Adipocyte (in vitro differentiated cells): ENCODE measurements around the gene GLIS1.

Source experiments
- DNase-seq: peaks from one replicate; pipeline ENCODE4 v3.0.0-alpha.2; 2015; ENCODE audit warnings: low read depth
- H3K27me3 ChIP-seq: replicated peaks from 2 replicates; pipeline ENCODE4 v1.7.0; 2013; ENCODE audit warnings: mild to moderate bottlenecking, low read length, moderate library complexity; ENCODE audit not compliant: control insufficient read depth, insufficient read depth
- H3K36me3 ChIP-seq: 2 replicates; pipeline ENCODE4 v1.7.0; 2013; ENCODE audit warnings: low read length, mild to moderate bottlenecking, moderate library complexity; ENCODE audit not compliant: control insufficient read depth, insufficient read depth, severe bottlenecking
- H3K4me1 ChIP-seq: 2 replicates; pipeline ENCODE4 v1.7.0; 2013; ENCODE audit warnings: mild to moderate bottlenecking, low read length, moderate library complexity; ENCODE audit not compliant: control insufficient read depth, insufficient read depth
- H3K4me3 ChIP-seq: 2 replicates; pipeline ENCODE4 v1.7.0; 2013; ENCODE audit warnings: mild to moderate bottlenecking, low read length, moderate library complexity
- H3K9ac ChIP-seq: 2 replicates; pipeline ENCODE4 v1.7.0; 2013; ENCODE audit warnings: mild to moderate bottlenecking, low read length, moderate library complexity
- H3K9me3 ChIP-seq: 2 replicates; pipeline ENCODE4 v1.7.0; 2013; ENCODE audit warnings: mild to moderate bottlenecking, low read length, moderate library complexity; ENCODE audit not compliant: control insufficient read depth

GLIS1 gene

DNA sequence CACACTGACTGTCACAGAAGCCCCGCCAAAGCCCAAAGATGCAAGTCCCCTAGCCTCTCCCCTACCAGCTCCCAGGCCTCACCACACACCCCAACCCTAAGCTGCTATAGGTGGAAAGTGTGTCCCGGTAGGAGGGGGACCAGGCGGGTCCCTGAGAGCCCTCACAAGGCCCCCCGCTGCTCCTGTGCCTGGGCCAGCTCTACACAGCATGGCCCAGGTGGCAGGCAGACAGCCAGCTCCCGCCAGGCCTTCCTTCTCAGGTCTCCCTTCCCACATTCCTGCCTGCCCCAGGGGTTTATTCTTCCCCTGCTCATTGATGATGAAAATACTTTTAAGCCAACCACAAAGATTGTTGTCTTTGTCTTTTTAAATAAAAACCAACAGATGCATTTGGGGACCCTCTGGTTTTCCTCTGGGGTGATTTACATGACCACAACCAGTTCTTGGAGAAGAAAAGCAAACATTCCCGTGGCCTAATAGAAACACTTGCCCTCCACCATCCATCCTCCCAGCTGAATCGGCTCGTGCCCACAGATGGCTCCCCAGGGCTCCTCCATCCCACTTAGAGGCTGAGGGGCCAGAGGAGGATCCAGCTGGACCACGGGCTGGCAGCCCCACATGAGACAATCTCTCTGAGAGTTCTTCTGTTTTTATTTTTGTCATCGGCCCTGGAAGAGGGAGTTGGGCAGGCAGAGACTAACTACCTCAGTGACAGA, 186.7 kb downstream of the GLIS1 start:
- no peaks in the 10 kb centered on the region for H3K9me3 ChIP-seq
- no peak overlapping the region for H3K4me3 ChIP-seq
- no peak for DNase-seq
- no peaks in the 10 kb centered on the region for H3K27me3 ChIP-seq
- H3K4me1 ChIP-seq: peaks cover 15% of the 10 kb centered on the region
- no peak overlapping the region for H3K9ac ChIP-seq
- no peaks in the 10 kb centered on the region for H3K36me3 ChIP-seq

DNA sequence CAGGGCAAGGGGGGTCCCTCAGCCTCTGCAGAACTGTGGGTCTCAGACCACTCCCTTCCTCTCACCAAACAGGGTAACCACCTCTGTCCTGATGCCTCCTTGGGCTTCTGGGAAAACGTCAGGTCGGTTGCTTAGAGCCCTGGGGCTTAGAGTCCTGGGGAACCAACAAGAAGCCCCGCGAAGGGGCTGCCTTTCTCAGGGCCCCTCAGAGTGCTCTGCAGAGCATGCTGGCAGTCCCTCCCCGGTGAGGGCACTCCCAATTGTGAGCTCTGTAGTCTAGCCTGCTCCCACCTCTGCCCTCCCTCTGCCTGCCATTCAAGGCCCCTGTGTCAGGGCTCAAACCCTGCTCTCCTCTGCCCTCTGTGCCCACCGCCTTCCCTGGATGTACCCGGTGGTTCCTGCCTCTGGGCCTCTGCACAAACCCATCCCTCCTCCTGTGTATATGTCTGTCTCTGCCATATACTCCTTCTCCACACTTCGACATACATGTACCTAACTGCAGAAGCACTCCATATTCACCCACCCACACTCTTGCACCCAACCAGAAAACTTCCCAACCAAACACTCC, 187.5 kb downstream of the GLIS1 start:
- no peak overlapping the region for H3K4me3 ChIP-seq
- peaks cover 15% of the 10 kb centered on the region for H3K4me1 ChIP-seq
- H3K9me3 ChIP-seq: no peaks in the 10 kb centered on the region
- H3K36me3 ChIP-seq: no peaks in the 10 kb centered on the region
- H3K9ac ChIP-seq: no peak overlapping the region
- H3K27me3 ChIP-seq: peaks cover 3% of the 10 kb centered on the region
- no peak for DNase-seq

DNA sequence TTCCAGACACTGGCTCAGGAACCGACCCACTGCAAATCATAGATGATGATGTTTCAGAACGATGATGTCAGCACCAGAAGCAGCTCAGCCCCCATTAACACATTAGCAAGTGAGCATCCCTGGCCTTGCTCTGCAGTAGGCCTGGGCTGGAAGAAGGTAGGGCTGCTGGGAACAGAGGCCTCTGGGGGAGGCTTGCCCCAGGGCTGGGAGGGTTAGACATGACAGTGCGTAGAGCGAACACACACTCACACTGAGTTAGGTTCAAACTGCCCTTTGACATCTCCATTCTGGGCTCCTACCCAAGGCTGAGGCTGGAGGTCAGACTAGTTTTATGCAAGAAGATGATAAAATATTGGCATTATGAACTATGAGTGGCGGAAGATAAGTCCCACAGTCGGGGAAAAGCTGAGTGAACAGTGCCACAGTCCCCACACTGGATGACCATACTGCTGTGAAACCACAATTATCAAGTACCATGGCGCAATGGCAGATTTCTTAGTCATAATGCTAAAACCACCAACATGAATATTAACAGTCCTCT, 188.7 kb downstream of the GLIS1 start:
- H3K36me3 ChIP-seq: no peaks in the 10 kb centered on the region
- peaks cover 3% of the 10 kb centered on the region for H3K27me3 ChIP-seq
- H3K9ac ChIP-seq: no peak overlapping the region
- no peak overlapping the region for H3K4me3 ChIP-seq
- peaks cover 21% of the 10 kb centered on the region for H3K4me1 ChIP-seq
- H3K9me3 ChIP-seq: no peaks in the 10 kb centered on the region
- DNase-seq: no peak

DNA sequence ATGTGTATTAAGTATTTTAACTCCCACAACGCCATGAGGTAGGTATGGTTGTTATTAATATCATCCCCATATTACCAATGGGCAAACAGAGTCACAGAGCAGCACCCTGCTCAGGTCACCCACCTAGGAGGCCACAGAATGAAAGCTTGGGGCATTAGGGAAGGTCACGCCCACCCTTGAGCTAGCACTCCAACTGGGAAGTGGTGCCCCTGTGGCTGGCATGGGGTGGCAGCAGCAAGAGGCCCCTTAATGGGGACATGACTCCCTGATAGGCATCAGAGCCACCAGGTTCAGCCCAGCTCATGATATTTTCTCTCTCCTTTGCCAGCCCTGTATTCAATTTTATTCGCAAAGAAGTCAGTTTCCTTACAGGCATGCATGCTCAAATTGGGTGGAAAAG, 189.2 kb downstream of the GLIS1 start:
- Histone ChIP-seq H3K27me3 (peaks cover 3% of the 10 kb centered on the region), H3K9ac (no peak overlapping the region), H3K4me3 (no peak overlapping the region), H3K4me1 (peaks cover 21% of the 10 kb centered on the region), H3K9me3 (no peaks in the 10 kb centered on the region), H3K36me3 (no peaks in the 10 kb centered on the region)
- no peak for DNase-seq

DNA sequence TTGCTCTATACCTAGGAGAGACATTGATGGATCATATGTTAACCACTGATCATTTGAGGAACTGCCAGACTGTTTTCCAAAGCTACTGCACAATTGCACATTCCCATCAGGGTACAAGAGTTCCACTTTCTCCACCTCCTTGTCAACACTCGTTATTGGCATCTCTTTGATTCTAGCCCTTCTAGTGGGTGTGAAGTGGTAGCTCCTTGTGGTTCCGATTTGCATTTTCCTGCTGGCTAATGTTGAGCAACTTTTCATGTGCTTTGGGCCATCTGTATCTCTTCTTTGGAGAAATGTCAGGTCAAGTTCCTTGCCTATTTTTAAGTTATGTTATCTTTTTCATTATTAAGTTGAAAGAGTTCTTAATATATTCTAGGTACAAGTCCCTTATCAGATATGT, 189.7 kb downstream of the GLIS1 start:
- H3K27me3 ChIP-seq: peaks cover 3% of the 10 kb centered on the region
- no peak overlapping the region for H3K4me3 ChIP-seq
- no peaks in the 10 kb centered on the region for H3K36me3 ChIP-seq
- peaks cover 21% of the 10 kb centered on the region for H3K4me1 ChIP-seq
- no peak overlapping the region for H3K9ac ChIP-seq
- no peaks in the 10 kb centered on the region for H3K9me3 ChIP-seq
- no peak for DNase-seq

DNA sequence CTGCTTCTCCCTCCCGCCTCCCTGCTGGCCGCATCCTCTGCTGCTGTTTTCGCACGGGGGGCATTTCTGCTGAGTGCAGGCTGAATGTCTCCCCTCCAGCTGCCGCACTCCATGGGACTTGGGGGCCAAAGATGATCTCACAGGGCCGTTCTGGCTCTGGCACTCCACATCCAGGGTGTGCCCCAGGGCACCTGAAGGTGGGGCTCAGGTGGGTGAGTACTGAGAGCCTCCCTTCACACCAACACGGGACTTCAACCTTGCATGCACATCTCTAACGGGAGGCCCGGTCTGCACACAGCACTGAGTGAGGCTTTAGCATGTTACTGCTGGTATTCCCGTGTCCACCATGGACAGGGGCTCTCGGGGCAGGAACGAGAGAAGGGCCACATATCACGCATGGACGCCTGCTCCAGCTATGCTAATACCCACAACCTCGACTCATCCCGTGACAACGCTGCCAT, 190.9 kb downstream of the GLIS1 start:
- H3K9ac ChIP-seq: no peak overlapping the region
- H3K4me3 ChIP-seq: no peak overlapping the region
- H3K27me3 ChIP-seq: peaks cover 3% of the 10 kb centered on the region
- peaks cover 30% of the 10 kb centered on the region for H3K4me1 ChIP-seq
- H3K9me3 ChIP-seq: no peaks in the 10 kb centered on the region
- DNase-seq: no peak
- H3K36me3 ChIP-seq: no peaks in the 10 kb centered on the region

DNA sequence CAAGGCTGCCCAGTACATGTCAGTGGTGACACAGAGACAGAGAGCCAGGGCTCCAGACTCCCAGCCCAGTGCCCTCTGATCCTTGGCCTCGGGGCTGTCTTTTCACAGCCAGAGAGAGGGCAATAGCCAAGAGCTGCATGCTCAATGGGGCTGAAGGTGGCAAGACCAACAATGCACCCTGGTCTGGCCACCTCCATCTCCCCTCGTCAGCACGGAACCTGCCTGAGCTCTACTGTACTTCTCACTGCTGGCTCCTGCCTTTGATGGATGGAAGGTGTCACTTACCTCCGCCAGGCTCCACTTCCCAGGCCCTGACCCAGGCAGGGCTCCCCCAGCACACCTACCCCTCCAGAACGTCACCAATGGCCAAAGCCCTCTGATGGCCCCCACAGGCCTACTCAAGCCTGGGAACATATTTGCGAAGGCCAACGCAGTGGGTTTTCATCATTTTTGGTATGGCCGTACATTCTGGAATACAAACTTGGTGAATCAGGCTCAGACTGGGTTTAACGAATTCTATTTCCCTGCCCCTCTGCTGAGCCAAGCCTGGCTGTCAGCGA, 191.7 kb downstream of the GLIS1 start:
- peaks cover 3% of the 10 kb centered on the region for H3K27me3 ChIP-seq
- peaks cover 37% of the 10 kb centered on the region for H3K4me1 ChIP-seq
- no peak for DNase-seq
- no peaks in the 10 kb centered on the region for H3K9me3 ChIP-seq
- no peak overlapping the region for H3K4me3 ChIP-seq
- no peak overlapping the region for H3K9ac ChIP-seq
- no peaks in the 10 kb centered on the region for H3K36me3 ChIP-seq

DNA sequence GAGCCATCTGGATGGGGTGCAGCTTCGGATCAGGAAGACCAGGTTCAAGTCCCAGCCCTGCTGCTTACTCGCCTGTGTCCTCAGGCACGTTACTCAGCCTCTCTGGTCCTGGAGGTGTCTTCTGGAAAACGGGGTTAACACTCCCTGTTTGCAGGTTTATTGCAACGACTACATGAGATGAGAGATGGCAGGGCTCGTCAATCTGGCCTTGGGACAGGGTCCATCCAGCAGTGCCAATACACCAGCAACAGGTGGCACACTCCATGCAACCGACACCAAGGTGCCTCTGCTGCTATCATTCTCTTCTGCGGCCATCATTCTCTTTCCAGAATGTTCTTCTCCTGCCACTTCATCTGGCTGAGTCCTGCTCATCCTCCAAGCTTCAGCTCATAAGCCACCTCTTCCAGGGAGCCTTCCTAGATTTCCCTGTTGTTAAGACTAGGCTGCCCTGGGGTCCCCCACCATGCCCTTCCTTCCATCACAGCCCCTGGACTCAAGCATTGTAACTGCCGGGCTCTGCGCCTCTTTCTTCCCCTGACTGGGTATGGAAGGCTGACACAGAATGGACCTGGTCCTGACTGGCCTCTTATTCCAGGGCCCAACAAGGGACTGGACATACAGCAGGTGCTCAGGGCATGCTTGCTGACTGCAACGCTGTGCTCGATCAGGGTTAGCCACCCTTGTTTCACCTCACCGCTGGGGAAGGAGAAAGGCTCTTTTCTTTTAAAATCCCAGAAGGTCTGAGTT, 192.4 kb downstream of the GLIS1 start:
- DNase-seq: no peak
- H3K36me3 ChIP-seq: no peaks in the 10 kb centered on the region
- H3K4me1 ChIP-seq: peaks cover 44% of the 10 kb centered on the region
- no peak overlapping the region for H3K9ac ChIP-seq
- H3K27me3 ChIP-seq: peaks cover 3% of the 10 kb centered on the region
- no peak overlapping the region for H3K4me3 ChIP-seq
- no peaks in the 10 kb centered on the region for H3K9me3 ChIP-seq

DNA sequence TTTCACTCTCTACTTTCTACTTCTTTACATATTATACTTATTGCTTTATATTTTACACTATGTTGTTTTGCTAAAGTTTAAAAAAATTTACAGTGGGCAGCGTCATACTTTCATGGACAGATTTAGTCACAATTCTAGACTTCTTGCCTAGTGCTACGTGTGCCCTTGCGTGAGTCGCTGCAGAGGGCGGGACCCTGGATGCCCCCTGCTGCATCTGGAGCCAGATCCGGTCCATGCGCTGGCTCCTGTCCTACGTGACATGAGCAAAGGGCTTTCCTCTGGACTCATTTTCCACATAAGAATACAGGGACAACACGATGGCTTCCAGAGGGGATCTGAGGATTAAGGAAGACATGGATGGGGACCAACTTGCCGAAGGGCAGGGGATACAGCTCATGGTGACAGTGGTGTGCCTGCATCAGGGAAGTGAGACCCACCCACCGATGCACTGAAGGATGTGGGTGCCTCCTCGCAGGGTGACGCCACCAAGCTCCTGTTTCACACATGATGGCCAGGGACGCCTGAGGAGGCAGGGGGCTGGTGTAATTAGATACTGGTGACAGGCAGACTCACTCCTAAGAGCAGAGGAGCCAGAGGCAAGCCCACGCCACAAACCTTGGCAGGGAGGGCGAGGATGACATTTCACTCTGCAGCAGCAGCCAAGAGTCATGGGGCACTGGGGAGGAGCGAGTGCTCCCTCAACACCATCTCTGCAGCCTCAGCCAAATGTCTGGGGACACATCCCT, 193.1 kb downstream of the GLIS1 start:
- DNase-seq: no peak
- Histone ChIP-seq H3K27me3 (peaks cover 3% of the 10 kb centered on the region), H3K36me3 (no peaks in the 10 kb centered on the region), H3K4me1 (peaks cover 48% of the 10 kb centered on the region), H3K4me3 (no peak overlapping the region), H3K9ac (no peak overlapping the region), H3K9me3 (no peaks in the 10 kb centered on the region)

DNA sequence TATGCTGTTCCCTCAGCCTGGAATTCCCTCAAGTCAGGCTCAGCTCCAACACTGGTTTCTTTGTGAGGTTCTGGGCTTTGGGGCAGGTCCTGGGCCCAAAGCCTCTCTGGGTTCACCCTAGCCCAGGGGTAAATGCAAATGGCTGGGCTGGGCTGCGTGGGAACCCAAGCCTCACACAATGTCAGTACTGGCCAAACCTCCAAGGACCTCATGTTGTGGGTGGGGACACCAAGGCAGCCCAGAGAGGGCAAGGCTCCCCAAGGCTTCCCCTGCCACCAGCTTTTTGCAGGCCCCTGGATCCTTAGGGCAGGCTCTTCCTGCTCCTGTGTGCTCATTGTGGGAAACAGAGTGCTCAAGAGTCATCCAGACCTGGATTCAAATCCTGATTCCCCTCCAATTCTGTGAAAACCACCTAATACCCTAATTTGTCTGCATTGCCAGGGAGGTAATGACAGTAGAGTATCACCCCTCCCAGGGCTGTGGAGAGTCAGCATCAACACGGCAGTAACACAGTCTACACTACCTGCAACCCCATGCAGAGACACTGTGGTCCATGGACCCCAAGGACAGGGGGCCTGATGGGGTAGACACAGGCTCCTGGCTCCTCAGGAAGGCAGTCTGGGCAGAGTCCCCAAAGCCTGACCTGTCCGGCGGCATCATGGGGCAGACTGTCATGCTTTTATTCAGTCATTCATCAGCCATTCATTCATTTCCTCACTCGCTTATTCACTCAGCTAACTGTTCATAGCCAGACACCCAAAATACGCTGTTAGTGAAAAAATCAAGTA, 194.0 kb downstream of the GLIS1 start:
- Histone ChIP-seq H3K9ac (no peak overlapping the region), H3K4me1 (peaks cover 42% of the 10 kb centered on the region), H3K36me3 (no peaks in the 10 kb centered on the region), H3K4me3 (no peak overlapping the region), H3K27me3 (peaks cover 3% of the 10 kb centered on the region), H3K9me3 (no peaks in the 10 kb centered on the region)
- DNase-seq: no peak
